GM19193 (cell line): Measurements from ENCODE around the gene MAIP1.

ENCODE experiments used
- POLR2A ChIP-seq: IDR thresholded peaks from 4 replicates; pipeline ENCODE4 v1.6.1; 2011; ENCODE audit not compliant: insufficient read depth, insufficient read length; ENCODE audit errors: extremely low read depth

Gene MAIP1

DNA sequence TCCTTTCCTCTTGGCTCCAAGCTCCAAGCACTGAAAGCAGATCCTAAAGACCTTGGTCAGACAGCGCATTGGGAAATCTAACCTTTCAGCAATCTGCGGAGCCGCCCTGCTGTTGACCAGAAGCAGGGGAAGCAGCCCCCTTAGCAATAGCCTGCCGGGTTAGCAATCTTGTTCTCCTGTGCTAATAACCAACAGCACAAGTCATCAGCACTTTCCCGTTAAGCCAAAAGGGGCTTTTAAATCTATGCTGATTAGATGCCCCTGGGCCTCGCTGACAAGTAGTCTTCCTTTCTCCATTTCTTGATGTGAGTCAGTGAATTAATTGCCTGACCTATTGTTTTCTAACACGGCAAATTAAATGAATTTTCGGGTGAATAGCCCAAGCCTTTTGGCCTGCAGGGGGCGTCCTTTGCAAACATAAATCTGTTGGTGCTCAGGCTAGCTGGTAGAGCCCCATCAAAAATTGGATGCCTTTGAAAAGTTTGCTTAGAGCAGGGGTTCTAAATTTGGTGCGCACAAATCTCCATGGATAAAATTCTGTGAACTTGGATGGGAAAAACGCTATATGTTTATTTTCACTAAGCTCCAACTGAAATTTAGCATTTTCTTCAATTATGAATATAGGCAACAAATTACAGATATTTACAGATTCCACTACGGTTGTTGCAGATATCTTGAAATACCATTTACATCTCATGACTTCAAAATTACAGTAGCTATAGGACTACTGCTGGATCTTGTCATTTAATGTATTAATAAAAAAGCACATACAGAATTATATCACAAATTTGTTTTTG is 24.6 kb downstream of the MAIP1 start:
- TF ChIP-seq POLR2A, result no peak

DNA sequence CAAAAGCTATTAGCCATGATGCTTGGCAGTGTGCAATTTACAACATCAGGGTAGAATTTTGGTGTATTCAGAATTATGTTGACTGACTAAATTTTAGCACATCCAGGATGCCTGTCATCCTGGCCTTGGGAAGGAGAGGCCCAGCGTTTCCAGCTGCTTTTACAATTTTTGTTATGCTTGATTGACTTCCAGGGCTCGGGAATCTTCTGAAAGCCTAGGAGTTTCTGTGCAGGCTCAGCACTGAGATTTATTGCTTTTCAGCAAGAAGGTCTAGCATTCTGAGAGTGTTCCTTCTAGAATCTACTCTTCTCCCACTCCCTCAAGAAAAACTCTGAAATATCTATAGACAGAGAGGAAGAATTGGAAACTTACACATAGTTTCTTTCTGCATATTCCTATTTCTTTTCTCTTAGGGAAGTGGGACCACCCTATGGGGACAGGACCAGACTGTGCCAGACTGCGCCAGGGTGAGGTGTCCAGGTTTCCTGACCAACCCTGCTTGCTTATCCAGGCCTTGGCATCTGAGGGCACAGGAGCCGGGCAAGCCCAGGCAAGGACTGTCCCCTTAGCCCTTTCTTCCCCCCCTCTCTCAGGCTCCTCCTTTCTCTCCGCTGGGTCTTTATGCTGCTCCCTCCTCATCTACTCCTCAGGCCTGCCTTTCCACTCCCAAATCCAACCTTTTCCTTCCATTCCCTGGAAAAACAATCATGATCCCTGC is 26.9 kb downstream of the MAIP1 start:
- TF ChIP-seq POLR2A, result no peak

DNA sequence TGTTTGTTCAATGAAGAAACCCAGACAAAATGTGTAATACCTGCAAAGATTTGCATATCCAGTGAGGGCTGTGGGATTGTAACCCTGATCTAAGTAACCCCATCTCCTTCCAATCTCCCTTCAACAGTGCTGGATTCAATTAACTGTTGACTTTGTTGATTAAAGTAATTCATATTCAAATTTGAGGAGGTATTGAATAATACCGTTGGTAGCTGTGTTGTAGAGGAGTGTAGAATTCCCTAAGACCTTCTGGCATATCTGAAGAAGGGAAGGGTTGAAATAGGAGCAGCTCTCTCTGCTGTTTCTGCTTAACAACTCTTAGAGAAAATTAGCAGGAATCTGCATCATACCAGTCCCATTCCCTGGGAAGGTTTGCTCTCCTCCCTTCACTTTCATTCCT is 28.2 kb downstream of the MAIP1 start:
- TF ChIP-seq POLR2A, result no peak

DNA sequence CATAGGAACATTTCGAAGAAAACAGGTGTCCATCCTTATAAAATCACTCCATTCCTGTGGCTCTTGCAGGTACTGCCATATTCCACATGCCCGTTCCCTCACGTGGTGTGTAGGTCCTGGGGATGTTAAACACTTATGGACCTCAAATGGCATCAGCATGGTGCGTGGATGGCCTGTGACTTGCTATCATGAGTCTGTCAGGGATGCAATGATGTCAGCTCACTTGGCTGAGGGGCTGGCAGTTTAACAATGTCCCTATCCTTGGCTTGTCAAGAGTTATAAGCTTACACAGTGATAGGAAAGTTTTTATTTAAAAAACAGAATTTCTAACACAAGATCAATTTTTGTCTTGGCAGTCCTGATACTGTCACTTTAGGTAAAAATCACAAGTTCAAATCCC is 28.8 kb downstream of the MAIP1 start:
- TF ChIP-seq POLR2A, result no peak

DNA sequence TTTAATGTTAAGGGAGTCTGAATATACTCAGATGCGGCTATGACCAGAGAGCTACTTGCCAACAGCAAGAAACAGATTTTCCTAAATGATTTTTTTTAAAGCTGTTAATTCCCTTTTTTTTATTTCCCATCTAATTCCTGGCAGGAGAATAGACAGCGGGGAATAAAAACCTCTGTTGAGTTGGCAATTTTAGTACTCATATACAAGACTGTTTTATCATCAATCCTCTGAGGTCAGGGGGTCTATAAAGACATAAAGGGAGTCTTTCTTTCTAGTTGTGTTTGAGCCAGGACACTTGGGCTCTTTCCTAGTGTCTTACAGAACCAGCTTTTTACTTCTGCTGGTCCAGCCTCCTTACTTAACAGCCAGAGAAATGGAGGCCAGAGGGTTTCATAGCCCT is 29.4 kb downstream of the MAIP1 start:
- TF ChIP-seq POLR2A, result no peak

DNA sequence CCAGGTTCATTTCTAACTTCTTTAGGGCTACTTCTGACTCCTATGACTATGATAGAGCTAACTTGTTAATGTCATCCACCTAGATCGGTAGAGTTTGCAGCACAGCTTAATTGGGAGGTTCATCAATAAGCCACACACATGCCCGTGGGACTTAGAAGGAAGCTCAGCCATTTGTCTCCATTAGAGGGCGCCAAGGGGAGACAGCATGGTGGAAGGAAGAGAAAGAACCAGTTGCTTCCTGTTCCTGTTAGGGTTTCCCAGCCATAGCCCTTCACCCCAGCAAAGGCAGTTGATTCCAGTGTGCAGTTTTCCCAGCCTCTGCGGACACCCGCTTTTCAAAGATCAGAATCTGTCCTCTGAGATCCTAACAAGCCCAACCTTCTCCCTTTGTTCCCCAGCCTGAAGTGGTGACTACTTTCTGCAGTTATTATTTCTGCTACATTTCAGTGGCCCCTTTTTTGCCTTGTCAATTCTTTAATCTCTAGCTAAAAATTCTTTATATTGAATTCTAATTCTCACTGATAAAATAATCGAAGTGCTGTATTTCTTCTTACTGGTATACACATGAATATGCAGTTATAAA is 30.3 kb downstream of the MAIP1 start:
- no peak for TF ChIP-seq POLR2A

DNA sequence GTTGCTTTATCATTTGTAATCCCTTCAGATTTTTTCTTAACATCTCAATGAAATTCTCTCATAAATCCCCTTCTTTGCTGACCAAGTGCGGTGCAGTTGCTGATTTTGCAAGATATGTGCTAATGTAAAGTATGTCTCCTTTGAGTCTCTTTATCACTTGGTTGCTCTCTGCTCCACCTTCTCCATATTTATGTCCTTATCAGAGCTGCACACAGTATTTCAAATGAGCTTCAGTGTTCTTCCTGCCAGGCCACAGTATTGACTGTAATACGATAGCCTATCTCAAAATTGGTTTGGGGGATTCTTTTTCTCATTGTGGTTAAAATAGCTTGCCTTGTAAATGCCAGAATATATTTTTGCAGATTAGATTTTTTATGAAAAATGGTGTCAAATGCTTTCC is 32.2 kb downstream of the MAIP1 start:
- no peak for TF ChIP-seq POLR2A

DNA sequence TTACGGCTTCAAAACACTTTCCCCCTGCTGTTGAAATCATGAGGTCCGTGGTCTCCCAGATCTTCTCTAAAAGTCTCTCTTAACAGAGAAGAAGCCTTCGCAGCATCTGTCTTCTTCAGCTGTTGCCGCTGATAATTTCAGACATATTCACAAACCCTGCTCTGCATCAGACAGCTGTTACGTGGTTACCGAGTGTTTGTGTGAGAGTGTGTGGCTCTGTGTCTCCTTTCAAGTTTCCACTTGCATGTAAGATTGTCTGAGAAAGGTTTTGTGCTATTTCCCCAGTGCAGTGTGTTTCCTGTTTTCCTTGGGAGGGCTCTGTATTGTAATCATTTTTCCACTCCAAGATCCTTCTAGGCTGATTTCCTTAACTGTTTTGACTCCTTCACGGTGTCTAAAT is 32.8 kb downstream of the MAIP1 start:
- no peak for TF ChIP-seq POLR2A

DNA sequence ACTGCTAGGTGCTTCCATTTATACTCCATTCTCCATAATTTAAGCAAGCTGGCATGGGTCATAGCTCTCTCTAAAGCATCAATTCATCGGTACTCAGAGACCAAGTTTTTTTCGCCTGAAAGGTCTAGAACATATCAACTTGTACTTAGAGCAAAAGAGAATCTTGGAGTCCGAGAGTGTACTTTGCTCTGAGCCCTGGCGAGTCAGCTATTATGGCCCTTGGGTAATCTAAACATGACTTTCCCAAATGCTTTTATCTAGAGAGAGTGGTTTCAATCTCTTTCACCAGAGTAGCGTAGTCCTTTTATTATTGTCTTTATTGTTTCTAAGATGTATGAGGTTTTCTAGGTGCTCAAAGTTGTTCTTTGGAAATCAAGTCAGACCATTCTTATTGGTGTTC is 34.4 kb downstream of the MAIP1 start:
- no peak for TF ChIP-seq POLR2A

DNA sequence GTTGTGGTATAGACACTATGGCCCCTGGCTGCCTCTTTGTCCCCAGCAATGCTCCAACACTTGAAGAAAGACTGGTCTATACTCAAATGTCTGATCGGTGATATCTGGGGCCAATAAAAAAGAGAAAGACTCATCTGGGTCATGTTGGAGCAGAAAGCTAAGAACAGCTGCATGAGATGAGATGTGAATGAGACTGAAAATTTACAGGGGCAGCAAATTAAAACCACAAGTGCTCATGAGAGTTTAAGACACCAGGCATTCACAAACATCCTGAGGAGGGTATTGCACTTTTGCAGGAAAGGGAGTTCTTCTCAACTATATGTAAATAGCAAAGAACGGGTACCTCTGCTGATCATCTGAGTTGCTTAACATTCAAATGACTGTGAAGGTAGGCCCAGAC is 36.3 kb downstream of the MAIP1 start:
- TF ChIP-seq POLR2A, result no peak

DNA sequence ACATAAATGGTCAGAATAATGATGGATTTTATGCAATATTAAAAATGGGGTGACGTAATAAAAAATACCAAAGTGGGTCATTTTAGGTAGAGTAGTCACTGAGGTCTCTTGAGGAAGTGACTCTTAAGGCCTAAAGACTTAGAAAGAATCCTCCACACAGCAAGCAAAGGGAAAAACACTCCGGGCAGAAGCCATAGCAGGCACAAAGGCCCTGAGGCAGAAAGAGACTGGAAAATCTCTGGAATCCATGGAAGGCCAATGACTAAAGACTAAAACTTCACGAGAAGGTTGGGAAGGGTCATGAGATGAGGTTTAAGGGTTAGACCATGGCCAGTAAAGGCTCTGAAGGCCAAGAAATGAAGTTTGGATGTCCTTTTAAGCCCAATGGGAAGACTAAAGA is 36.9 kb downstream of the MAIP1 start:
- no peak for TF ChIP-seq POLR2A

DNA sequence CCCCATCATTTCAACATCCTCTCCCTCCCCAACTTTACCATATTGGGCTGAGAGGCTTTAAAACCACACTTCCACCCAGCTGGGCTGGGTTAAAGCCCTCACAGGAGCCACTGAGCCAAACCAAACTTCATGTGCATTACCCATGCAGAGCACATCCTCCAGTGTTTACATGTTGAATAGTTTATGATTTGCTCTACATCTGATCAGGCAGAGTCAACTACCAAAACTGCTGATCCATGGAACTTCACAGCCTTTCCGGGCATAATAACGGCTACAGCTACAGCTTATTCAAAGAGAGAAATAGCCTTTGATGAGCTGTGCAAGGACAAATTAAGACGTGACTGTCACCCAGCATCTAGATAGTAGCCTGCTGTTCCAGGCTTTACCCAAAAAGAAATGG is 39.0 kb downstream of the MAIP1 start:
- TF ChIP-seq POLR2A, result no peak

DNA sequence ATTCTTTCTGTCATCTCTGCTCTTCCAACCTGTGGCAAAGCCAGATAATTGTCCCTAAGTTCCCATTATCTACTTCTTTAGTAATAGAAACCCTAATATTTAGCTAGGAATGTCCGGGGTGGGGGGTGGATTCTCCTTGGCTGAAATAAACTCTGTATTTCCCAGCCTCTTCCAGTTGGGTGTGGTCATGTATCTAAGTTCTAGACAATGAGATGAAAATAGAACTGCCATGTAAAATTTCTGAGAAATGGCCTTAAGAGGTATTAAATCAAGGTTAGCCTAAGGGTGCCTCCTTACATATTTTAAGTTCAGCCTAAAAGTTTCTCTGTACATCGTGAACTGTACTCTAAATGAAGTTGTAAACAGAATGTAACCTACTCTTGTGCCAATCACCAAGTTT is 39.5 kb downstream of the MAIP1 start:
- no peak for TF ChIP-seq POLR2A

DNA sequence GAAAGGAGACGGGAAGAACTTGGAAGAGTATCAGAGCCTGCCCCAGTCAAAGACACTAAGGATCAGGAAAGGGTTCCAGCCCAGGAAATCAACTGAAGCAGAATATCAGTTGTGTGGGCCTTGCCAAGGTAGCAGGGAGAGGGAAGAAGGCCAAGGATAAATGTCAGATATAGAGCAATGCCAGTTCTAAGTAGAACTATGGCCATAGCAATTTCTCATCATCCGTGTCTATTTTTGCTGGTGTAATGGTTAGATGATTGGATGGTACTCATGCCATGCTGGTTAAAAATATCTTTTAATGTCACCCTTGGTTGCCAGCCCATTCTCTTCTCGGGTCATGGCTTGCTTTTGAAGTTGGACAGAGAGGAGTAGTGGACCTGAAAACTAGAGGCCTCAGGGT is 41.9 kb downstream of the MAIP1 start:
- TF ChIP-seq POLR2A, result no peak

DNA sequence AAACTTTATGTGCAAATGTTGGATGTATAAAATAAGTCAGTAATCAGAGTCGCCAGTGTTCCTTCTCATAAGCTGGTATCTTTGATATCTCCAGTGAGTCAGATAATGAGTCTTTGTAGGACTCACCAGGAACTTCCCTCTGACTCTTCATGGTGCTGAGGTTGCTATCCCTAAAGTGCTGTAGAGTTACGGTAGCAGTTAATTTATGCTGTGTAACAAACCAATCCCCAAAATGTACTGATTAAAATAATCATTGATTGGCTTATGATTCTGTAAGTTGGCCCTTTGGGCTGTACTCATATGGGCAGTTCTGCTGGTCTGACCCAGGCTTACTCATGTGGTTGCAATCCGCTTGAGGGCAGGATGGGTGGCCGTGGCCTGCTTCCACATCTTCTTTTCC is 43.8 kb downstream of the MAIP1 start:
- no peak for TF ChIP-seq POLR2A
